GM19468 (cell line): ENCODE results near the gene C10orf53.

Source experiments
- ATAC-seq: cut with Tn5 transposase; IDR thresholded peaks from one replicate; pipeline ENCODE4 v1.9.1; 2021; ENCODE audit warnings: mild to moderate bottlenecking, moderate library complexity, moderate number of reproducible peaks; ENCODE audit not compliant: unreplicated experiment; ENCODE audit errors: extremely low read depth

Gene C10orf53, protein sequence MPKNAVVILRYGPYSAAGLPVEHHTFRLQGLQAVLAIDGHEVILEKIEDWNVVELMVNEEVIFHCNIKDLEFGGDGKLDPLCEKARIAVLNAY

GRCh38 chr10:49679480-49679893 is at the start of gene C10orf53:
Gene C10orf53 (plus strand): TSS chr10:49679651. CDS start chr10:49679698, 47 bp downstream.
- ATAC-seq = no peak

DNA sequence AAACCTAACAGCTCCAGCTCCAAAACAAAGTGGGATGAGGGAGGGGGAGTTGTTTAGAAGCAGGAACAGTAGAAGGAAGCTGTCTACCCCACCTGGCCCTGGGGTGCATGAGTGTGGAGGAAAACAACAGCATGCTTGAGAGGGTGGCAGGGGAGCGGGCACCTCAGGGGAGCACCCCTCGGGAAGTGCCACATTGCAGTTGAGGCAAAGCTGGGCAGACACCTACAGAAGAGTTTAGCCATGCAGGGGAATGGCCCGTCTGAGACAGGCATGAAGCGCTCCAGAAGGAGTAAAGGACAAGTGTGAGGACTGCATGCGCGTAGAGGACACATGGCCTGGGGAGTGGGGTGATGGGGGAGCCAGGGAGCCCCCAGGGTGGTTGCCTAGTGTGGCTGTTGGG is 47.5 kb upstream of the C10orf53 start:
- no peak for ATAC-seq

GRCh38 chr10:49632406-49633317 is 46.8 kb upstream of the C10orf53 start:
- no peak for ATAC-seq

GRCh38 chr10:49633327-49634068 is 46.0 kb upstream of the C10orf53 start:
- ATAC-seq = no peak

DNA sequence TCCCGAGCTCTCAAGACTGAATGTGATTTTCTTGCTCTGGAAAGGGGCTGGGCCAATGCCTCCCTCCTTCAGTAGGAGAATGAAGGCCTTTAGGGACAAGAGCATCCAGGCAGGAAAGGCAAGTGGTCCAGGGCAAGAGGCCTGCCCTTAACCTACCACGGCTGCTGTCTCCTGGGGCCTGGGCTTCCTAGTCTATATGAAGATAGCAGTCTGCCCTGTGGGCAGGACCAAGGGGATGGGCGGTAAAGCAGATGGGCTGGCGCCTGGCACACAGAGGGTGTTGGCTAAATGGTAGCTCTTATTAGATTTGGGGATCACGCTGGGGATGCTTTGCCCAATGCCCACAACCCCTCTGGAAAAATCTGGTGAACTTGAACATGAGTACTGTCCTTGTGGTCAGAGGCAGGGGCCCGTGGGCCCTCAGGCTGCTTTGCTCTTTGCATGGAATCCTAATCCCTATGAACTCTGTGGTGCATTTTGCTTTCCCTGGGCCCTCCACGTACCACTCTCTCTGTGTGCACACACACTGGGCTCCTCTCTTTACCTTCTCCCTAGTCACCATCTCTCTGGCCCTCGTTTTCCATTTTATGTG is 45.3 kb upstream of the C10orf53 start:
- no peak for ATAC-seq

DNA sequence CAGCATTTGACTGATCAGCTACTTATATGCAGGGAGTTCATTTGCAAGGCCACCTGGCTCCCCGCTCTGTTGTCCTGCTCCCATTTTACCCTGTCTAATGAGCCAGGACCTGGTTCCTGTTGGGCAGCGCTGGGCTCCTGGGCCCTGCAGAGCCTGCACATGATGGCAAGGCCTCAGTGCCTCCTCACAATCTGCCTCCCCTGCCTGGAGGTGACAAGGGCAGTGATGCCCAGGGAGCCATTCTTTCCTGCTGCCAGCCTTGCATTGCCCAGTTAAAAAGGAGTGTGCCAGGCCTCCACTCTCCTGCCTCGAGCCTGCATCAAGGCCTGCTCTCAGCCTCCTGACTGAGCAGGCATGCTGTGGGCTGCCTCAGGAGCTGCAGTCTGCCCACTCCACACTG is 37.1 kb upstream of the C10orf53 start:
- ATAC-seq = no peak

DNA sequence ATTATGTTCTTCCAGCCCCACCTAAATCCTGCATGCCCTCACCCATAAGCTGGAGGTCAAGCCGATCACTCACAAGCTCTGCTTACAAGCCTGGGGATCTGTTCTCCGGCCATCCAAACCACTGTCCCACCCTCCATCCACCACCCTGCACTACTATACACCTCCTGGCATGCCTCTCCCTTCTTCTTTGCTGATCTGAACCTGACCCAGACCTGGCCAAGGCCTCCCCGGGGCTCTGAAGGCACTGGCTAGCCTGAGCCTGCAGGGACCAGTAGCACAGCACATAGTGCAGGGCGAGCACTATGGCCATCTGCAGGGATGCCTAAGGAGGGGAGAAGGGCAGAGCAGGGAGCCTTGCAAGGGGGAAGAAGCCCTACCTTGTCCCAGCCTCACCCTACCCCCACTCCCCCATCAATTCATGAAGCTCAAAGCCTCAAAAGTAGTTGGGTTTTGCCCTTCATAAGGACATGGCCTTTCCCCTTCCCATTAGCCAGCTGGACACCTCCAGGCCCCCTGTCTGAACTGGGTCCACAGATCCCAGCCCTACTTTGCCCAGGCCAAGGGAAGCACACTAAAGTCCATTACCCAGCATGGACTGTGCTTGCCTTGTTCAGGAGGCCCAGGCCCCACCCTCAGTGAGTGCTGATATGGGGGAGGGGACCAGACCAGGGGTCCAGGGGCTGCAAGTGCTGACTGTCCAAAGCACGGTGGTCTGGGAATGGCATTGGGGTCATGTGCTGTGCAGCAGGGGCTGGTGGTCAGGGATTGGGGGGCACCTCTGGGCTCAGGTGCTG is 36.0 kb upstream of the C10orf53 start:
- ATAC-seq = no peak

DNA sequence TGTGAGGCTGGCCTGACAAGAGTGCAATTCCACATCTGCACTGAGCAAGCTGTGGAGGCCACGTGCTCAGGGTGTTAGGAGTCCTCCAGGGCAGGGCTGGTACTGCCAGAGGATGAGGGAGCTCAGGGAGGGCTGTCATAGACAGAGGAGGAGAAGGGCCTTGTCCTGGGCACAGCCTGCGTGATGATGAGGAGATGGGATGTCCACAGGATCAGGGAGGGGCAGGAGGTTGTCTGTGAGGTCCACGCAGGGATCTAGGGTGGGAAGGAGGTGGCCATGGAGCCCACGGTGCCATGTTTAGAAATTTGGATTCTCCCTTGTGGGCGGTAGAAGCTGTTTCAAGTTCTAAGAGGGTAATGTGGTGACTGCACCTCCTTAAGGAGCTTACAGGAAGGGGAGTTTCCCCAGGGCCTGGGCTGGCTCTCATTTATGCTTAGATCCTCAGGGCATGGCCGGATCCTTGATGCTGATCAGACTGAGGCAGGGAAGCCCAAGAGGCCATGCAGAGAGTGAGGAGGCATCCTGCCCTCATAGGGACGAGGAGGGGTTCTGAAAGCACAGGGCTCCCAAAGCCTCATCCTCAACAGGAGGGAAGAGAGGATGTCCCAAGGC is 35.3 kb upstream of the C10orf53 start:
- ATAC-seq = no peak

GRCh38 chr10:49645417-49645816 is 34.0 kb upstream of the C10orf53 start:
- no peak for ATAC-seq

GRCh38 chr10:49645871-49646870 is 33.3 kb upstream of the C10orf53 start:
- no peak for ATAC-seq

GRCh38 chr10:49647554-49647953 is 31.9 kb upstream of the C10orf53 start:
- no peak for ATAC-seq

DNA sequence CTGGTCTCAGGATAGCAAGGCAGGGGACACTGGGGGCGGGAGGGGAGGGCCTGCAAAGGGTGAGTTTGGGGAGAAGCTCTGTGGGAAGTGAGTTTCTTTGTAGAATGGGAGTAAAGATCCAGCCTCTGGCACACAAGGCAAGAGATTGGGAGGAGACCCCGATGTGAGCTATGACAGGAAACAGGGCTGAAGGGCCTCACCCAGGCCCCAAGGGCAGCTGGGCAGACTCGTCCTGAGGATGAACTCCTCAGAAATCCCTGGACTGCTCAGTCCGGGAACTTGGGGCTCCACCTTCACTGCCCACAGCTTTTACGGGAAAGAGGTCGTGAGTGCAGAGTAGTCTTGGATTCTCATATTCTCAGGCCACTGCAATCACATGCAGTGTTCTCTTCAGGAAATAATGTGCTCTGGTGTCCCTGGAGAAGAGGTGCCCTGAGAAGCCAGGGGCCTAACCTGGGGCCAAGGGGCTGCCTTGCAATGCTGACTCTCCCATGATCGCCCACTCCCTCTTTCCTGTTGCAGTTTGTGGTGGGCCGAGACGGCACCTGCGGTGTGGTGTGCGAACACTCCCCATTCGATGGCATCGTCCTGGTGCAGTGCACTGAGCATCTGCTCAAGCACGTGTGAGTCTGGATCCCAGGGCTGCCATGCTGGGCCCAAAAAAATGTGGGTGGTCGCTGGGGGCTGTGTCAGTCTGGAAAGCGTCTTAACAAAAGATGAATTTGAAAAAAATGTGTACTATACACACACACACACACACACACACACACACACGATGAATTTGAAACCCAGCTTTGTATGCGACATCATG is 31.3 kb upstream of the C10orf53 start:
- no peak for ATAC-seq

GRCh38 chr10:49649294-49649693 is 30.2 kb upstream of the C10orf53 start:
- ATAC-seq = no peak

DNA sequence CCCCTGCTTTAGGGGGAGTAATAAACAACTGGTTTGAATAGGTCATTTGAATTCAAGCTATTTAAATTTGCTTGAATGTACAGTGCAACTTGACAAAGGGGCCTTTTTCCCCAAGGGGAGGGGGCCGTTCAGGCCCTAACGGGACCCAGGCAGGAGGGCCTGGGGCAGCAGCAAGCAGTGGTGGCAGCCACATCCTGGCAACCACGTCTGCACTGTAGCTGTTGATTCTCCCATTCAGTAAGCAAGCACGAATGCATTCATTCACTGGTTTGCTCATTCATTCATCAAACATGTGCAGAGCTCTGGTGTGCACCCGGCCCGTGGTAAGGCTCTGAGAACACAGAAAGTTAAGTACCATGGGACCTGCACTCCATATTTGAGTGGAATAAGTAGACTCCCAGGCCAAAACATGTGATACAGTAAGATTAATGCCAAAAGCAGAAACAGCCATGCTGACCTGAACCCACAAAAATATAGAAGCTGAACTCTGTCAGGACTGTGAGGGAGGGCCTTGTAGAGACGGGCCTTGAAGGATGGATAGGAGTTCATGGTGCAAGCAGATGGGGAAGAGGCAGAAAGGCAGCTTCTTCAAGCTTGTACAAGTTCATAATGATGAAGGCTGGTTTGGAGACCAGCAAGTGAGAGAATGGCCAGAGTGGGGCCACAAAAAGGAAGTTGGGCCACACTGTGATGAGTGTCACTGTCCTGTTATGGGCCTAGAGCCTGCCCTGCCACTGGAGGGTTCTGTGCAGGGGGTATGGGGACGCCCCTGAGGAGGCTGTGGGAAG is 29.3 kb upstream of the C10orf53 start:
- ATAC-seq = no peak

DNA sequence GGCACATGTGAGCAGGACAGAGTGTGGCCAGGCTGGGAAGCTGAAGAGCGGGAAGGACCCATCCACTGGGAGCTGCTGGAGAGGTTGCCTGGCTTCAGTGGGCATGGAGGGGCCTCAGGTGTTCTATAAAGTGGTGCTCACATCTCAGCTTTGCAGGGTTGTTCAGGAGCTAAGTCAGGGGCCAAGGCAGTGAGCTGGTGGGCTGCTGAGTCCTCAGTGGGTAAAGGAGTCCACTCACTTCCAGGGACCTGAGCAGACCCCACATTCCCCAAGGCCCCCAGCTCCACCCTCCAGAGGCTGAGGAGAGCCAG is 28.8 kb upstream of the C10orf53 start:
- no peak for ATAC-seq

DNA sequence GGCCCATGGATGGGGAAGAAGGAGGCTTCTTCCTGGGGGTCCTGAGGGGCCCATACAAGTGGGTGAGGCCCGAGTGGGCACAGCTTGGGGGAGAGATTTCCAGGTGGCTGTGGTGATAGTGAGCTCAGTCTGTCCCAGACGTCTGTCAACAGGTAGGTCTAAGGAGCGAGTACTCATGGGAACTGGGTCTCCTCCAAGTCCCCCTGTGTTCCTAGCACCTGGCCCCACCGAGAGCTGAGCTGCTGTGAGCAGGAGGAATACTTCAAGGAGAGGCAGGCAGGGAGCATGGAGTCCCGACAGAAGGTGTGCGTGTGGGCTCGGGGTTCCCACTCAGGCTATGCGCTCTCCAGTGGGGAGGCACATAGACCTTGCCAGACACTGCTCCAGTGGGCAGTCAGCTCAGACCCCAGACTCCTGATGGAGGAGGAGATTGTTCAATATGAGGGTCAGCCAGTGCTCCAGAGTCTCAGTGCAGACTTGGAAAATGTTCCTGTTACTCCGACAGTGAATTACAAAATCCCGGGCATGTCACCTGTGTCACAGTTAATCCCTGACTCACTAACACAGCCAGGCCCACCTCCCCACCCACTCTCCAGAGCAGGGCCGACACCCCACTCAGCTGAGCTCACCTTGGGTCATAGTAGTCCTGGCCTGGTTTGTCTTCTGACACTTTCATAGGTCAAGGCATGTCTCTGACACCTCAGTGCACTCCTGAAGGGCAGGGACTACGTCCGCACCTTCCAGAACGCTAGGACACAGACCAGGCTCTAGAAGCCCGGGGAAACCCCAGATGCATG is 28.2 kb upstream of the C10orf53 start:
- no peak for ATAC-seq
